Thyroid gland (tissue), 4 donors: ENCODE results near the gene MIGA2. TPM values are rescaled to one million over a fixed set of nuclear protein-coding genes. Genes with fewer than 3 reads are reported as not detected.
"Not testable (repeated sequence)": the region's sequence is repeated elsewhere in the genome, so short reads cannot be mapped to it uniquely, and the experiment has no call there.

Experiments used
- DNase-seq, 2 donors: peaks; one replicate each; pipeline ENCODE4 v3.0.0-alpha.2; 2019
- H3K27ac ChIP-seq, 3 donors: fragments of 200-600 bp; sonication (generic); 1 replicate in 2 of 3; 2 replicates in 1 of 3; pipeline ENCODE4 v1.5.1; 2016 to 2019; ENCODE audit warnings: mild to moderate bottlenecking in 1 of 3, moderate library complexity in 1 of 3
- H3K27me3 ChIP-seq: fragments of 200-600 bp; sonication (generic); one replicate; pipeline ENCODE4 v1.5.1; 2019
- H3K36me3 ChIP-seq, 2 donors: fragments of 200-600 bp; sonication (generic); one replicate each; pipeline ENCODE4 v1.5.1; 2016 to 2019
- H3K4me1 ChIP-seq, 2 donors: fragments of 200-600 bp; sonication (generic); one replicate each; pipeline ENCODE4 v1.5.1; 2017 to 2019
- H3K4me3 ChIP-seq, 3 donors: fragments of 200-600 bp; sonication (generic); replicated peaks in 1 of 3; 1 replicate in 2 of 3; 2 replicates in 1 of 3; pipeline ENCODE4 v1.5.1; 2016; ENCODE audit warnings: mild to moderate bottlenecking in 1 of 3
- H3K9me3 ChIP-seq: fragments of 200-600 bp; sonication (generic); one replicate; pipeline ENCODE4 v1.5.1; 2017
- POLR2A ChIP-seq, 2 donors: fragments of 450-650 bp; IDR thresholded peaks; one replicate each; pipeline ENCODE4 v1.6.1; 2017; ENCODE audit warnings: antibody characterized with exemption in 2 of 2, mild to moderate bottlenecking in 2 of 2, moderate library complexity in 1 of 2
- WGBS, 2 donors: methylation state at CpG; one replicate each; pipeline ENCODE4 v1.1.5; 2017; 5-methylcytosine and 5-hydroxymethylcytosine counted together
- intact Hi-C: fragments of 100-400 bp; cut with DNase I; formaldehyde crosslinking; loops from one replicate; pipeline ENCODE4 v1.15.1; 2023
- total RNA-seq, 4 donors: library from RNA; depleted of rRNA; stranded (reverse); fragments of >200 nt; gene quantifications; one replicate each; pipeline ENCODE4 v1.2.3, GENCODE V29; 2016
- TF ChIP-seq, protein P1 (sequence below), 6 experiments: fragments of 200-600 bp in 3 of 6; fragments of 450-650 bp in 3 of 6; sonication (generic) in 3 of 6; IDR thresholded peaks; one replicate each; pipeline ENCODE4 v1.5.1; 2016 to 2019; ENCODE audit warnings: antibody characterized with exemption in 6 of 6, mild to moderate bottlenecking in 2 of 6, inconsistent platforms in 1 of 6, moderate library complexity in 1 of 6

MIGA2 gene
- total RNA-seq, 4 donors from 2014 or later, result 23.9 to 78.8 (median 50.0) TPM

- intact Hi-C loops, result no loop called here
- Histone ChIP-seq H3K36me3 (no peaks in the 10 kb centered on the region), H3K4me1 (peaks cover 16% of the 10 kb centered on the region in 2 donors), H3K27ac (no peak overlapping the region), H3K9me3 (no peaks in the 10 kb centered on the region), H3K27me3 (no peaks in the 10 kb centered on the region), H3K4me3 (no peak overlapping the region)
- 77 to 78% methylated on average over 4 of the region's 4 CpGs for WGBS, 2 donors
- no peak for DNase-seq
- TF ChIP-seq, protein P1, sequence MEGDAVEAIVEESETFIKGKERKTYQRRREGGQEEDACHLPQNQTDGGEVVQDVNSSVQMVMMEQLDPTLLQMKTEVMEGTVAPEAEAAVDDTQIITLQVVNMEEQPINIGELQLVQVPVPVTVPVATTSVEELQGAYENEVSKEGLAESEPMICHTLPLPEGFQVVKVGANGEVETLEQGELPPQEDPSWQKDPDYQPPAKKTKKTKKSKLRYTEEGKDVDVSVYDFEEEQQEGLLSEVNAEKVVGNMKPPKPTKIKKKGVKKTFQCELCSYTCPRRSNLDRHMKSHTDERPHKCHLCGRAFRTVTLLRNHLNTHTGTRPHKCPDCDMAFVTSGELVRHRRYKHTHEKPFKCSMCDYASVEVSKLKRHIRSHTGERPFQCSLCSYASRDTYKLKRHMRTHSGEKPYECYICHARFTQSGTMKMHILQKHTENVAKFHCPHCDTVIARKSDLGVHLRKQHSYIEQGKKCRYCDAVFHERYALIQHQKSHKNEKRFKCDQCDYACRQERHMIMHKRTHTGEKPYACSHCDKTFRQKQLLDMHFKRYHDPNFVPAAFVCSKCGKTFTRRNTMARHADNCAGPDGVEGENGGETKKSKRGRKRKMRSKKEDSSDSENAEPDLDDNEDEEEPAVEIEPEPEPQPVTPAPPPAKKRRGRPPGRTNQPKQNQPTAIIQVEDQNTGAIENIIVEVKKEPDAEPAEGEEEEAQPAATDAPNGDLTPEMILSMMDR (IDR thresholded peaks at IDR 0.05), result no peak
- no peak for TF ChIP-seq POLR2A (IDR thresholded peaks at IDR 0.05)
Observed at GRCh38 chr9:129031514-129031913, 4.9 kb upstream of the MIGA2 start.

- Histone ChIP-seq H3K4me1 (peaks cover 11% of the 10 kb centered on the region in 2 donors), H3K4me3 (no peak overlapping the region), H3K9me3 (no peaks in the 10 kb centered on the region), H3K36me3 (no peaks in the 10 kb centered on the region), H3K27ac (no peak overlapping the region), H3K27me3 (no peaks in the 10 kb centered on the region)
- no peak for DNase-seq
- intact Hi-C loops, result no loop called here
- TF ChIP-seq POLR2A (IDR thresholded peaks at IDR 0.05), result no peak
- TF ChIP-seq, protein P1 (IDR thresholded peaks at IDR 0.05), result no peak
- WGBS, 2 donors, result 83 to 85% methylated on average over 11 of the region's 12 CpGs
Observed at GRCh38 chr9:129032541-129033159, 3.8 kb upstream of the MIGA2 start.

DNA sequence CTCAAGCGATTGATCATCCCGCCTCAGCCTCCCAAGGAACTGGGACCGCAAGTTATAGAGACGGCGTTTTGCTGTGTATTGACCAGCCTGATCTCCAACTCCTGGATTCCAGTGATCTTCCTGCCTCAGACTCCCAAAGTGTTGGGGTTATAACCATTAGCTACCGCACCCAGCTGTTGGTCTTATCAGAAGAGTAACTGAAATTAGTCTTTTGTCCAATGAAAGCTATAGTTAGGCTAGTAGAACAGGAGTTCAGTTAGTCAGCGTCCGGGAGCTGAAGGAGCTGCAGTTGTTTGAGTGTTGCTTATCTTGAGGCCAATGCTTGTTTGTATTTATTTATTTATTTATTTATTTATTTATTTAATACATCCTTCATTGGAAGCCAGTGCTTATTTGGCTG lies 3.2 kb upstream of the MIGA2 start:
- Histone ChIP-seq H3K36me3 (no peaks in the 10 kb centered on the region), H3K9me3 (no peaks in the 10 kb centered on the region), H3K4me3 (no peak overlapping the region), H3K27me3 (no peaks in the 10 kb centered on the region), H3K4me1 (peaks cover 15 to 17% of the 10 kb centered on the region in 2 donors), H3K27ac (no peak overlapping the region)
- intact Hi-C loops, result no loop called here
- TF ChIP-seq POLR2A (IDR thresholded peaks at IDR 0.05), result no peak
- TF ChIP-seq, protein P1 (IDR thresholded peaks at IDR 0.05), result no peak
- 88 to 90% methylated on average over 8 of the region's 8 CpGs for WGBS, 2 donors
- no peak for DNase-seq

DNA sequence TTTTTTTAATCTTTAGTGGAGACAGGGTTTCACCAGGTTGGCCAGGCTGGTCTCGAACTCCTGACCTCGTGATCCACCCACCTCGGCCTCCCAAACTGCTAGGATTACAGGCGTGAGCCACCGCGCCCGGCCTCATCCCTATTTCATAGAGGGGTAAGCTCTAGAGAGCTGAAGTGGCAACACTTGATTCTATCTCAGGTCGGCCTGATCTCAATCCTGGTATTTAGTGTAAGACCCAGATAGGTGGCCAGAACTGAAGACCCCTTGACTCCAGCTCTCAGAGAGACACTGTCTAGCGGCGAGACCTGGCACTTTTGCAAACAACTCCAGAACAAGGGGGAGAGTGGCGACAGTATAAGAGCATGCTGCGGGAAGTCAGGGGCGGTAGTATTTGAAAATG lies 588 bp upstream of the MIGA2 start:
- WGBS, 2 donors, result 42 to 45% methylated on average over 13 of the region's 13 CpGs
- H3K36me3 ChIP-seq, H3K27me3 ChIP-seq, H3K9me3 ChIP-seq, intact Hi-C loops, DNase-seq: not testable (repeated sequence)
- Histone ChIP-seq H3K4me3 (peak overlapping the region in 2 of 3 donors; percentile 19 to 40), H3K27ac (peak overlapping the region; percentile 67 to 75 (median 69)), H3K4me1 (peaks cover 18% of the 10 kb centered on the region in 2 donors)

- intact Hi-C loops, result no loop called here
- peaks cover 18% of the 10 kb centered on the region in 2 donors for H3K4me1 ChIP-seq
- no peak for TF ChIP-seq POLR2A (IDR thresholded peaks at IDR 0.05)
- TF ChIP-seq, protein P1 (IDR thresholded peaks at IDR 0.05), result no peak
- WGBS, 2 donors, result 4 to 8% methylated on average over 31 to 32 of the region's 32 CpGs
- H3K27me3 ChIP-seq, result no peaks in the 10 kb centered on the region
- H3K27ac ChIP-seq, result peak overlapping the region in 2 of 3 donors; percentile 58 to 62
- DNase-seq, result no peak
- no peaks in the 10 kb centered on the region for H3K9me3 ChIP-seq
- peaks cover 6 to 8% of the 10 kb centered on the region in 2 donors for H3K36me3 ChIP-seq
- H3K4me3 ChIP-seq, result peak overlapping the region; percentile 80 to 90 (median 90)
Observed at GRCh38 chr9:129036923-129037766, 719 bp downstream of the MIGA2 start.
